ENCODE data around the gene SDK1.

SDK1 gene

DNA sequence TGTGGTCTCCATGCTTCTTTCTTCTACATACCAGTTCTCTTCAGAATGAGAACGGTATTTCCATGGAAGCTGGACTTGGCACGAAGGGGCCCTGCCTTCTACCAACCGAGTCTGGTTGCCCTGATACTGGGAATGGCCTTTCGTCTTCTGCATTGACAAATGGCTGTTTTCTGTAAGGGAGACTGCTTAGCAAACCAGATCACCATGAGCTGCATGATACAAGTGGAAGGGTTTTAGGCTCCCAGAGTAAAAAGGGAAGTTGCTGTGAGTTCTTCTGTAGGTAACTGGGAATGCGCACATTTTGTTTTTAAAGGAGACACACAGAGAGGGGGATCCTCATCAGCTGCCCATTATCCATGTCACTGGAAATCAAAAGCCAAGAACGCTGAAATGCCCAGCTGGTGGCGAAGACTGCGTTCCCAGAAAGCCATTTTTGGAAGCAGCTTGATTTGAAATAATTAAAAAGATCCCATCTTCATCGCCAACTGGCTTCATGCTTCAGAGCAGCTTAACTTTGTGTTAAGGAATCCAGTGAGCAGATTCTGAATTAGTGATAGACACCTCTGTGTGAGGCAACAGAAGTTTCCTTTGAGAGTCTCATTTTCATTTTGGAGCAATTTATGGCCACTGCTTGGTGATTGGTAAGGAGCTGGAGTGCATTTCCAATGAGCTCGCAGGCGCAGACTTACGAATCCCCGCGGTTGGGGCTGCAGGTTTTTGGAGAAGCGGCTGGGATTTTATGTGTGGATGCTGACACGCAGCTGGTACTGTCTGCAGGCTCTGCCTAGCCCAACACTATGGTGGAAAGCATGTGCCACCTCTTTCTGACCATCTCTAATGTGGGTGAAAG is 708.4 kb downstream of the SDK1 start:
- peaks cover 1% of the 10 kb centered on the region for H3K27me3 Mint-ChIP-seq
- intact Hi-C loops (cut with micrococcal nuclease), result no loop called here

DNA sequence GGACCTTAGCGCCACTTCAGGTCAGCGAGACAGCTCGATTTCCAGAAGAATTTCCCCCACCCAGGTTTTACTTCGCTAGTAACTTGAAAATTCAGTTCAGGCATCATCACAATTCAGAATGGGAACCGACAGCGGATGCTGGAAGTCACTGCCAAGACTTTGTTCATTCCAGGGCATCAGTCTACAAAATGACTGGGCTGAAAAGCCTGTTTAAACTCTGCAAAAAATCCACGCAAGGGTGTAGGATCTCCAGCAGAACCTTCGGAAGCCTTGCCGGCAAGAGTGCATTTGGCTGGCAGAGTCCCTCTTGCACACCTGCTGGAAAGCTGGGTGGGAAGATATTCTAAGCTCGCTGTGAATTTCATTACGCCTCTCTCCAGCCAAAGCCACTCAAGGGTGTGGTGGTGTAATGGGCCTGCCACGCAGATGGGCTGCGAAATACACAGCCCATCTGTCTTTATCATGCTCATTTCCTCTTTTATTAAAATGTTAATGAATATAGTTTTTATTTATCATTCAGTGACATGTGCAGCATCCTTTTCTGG is 709.1 kb downstream of the SDK1 start:
- no peaks in the 10 kb centered on the region for H3K9me3 Mint-ChIP-seq
- peaks cover 1% of the 10 kb centered on the region for H3K27me3 Mint-ChIP-seq
- intact Hi-C loops (cut with micrococcal nuclease), result no loop called here
- H3K4me3 Mint-ChIP-seq, result no peak overlapping the region
- no peak overlapping the region for H3K27ac Mint-ChIP-seq
- H3K4me1 Mint-ChIP-seq (ENCODE audit: low read depth), result no peaks in the 10 kb centered on the region
- no peaks in the 10 kb centered on the region for H3K36me3 Mint-ChIP-seq (ENCODE audit: low read depth)

More for the DNA sequence above, 708.4 kb downstream of the SDK1 start:
- Mint-ChIP-seq H3K4me1 (ENCODE audit: low read depth) (no peaks in the 10 kb centered on the region), H3K36me3 (ENCODE audit: low read depth) (no peaks in the 10 kb centered on the region), H3K27ac (no peak overlapping the region), H3K9me3 (no peaks in the 10 kb centered on the region), H3K4me3 (no peak overlapping the region)

DNA sequence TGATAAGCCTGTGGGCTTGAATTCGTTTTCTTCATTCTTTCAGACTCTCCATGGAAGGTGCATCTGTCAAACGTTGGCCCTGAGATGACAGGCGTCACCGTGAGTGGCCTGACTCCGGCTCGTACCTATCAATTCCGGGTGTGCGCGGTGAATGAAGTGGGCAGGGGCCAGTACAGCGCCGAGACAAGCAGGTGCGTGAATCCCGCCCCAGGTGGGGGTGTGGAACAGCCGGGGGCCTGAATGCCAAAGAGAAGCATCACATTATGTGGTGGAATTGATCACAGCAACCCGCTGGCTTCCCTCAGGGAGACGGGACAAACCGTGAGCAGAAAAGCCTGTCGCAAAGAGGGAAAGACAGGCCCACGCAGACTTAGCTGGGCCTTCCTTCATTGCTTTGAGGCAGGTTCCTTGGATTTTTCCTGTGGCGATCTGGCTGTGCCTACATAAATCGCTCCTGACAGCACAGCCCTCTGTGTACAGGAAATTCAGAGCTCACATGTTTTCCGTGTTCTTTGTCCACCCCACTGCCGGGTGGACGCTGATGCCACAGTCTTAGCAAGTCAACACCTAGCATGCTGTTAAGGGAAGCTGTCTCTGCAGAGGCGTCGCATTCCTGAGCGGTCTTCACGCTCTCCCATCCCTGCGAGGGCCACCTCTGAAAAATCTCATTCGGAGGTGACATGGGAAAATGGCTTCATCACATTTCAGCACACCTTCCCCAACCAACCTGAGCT is 710.0 kb downstream of the SDK1 start:
- no peaks in the 10 kb centered on the region for H3K4me1 Mint-ChIP-seq (ENCODE audit: low read depth)
- no peak overlapping the region for H3K27ac Mint-ChIP-seq
- H3K36me3 Mint-ChIP-seq (ENCODE audit: low read depth), result no peaks in the 10 kb centered on the region
- no peak overlapping the region for H3K4me3 Mint-ChIP-seq
- no peaks in the 10 kb centered on the region for H3K9me3 Mint-ChIP-seq
- peaks cover 1% of the 10 kb centered on the region for H3K27me3 Mint-ChIP-seq
- intact Hi-C loops (cut with micrococcal nuclease), result no loop called here

DNA sequence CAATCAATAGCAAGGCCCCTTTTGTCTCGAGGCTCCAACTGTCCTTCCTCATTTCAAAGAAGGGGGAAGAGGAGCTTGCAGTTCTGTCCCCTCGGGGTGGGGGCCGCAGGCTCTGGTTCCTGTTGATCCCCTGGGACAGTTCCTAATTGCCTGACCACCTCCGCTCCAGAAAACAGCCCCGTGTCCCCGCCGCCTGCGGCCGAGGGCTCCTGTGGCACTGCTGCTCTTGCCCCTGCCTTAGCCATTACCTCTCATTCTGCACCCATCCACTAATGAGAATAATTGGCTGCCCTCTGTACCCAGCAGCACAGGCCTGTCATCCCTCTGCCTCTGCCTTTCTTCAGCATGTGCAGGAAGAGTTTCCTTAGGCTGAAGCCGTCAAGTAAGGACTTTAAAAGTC is 712.7 kb downstream of the SDK1 start:
- intact Hi-C loops (cut with micrococcal nuclease), result no loop called here
- Mint-ChIP-seq H3K9me3 (peaks cover 19% of the 10 kb centered on the region), H3K4me1 (ENCODE audit: low read depth) (no peaks in the 10 kb centered on the region), H3K27me3 (peaks cover 1% of the 10 kb centered on the region), H3K36me3 (ENCODE audit: low read depth) (no peaks in the 10 kb centered on the region), H3K27ac (no peak overlapping the region), H3K4me3 (no peak overlapping the region)

DNA sequence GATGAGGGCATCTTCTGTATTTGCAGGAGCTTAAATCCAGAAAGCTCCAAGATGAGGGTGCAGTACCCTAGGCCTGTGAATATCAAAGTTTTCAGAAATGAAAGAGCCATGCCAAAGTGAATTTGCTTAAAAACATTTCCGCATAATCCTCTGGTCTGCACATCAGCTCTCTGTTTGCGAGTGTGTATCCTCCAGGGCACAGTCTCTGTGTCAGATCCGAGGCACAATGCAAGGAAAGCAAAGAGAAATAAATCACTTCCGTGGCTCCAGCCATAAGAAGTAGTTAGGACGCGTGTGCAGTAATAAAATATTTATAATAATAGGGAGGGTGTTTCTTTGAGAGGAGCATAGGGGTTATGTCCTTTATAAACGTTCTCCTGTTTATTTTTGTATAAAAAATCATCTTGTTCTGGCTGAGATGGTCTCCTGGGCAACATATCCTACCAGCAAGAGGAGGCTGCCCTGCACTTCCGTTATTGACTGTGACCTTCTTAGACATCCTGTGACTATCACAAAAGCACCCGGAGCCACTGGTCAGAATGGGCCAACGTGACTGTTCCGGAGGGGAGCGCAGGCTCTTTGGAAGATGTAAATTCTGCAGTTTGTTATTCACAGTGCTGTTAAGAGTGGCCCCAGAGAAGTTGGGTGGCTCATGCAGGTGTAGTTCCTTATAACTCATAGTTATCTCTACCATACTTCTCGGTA is 713.4 kb downstream of the SDK1 start:
- no peaks in the 10 kb centered on the region for H3K4me1 Mint-ChIP-seq (ENCODE audit: low read depth)
- H3K36me3 Mint-ChIP-seq (ENCODE audit: low read depth), result no peaks in the 10 kb centered on the region
- H3K27me3 Mint-ChIP-seq, result peaks cover 1% of the 10 kb centered on the region
- intact Hi-C loops (cut with micrococcal nuclease), result no loop called here
- peaks cover 26% of the 10 kb centered on the region for H3K9me3 Mint-ChIP-seq
- H3K4me3 Mint-ChIP-seq, result no peak overlapping the region
- no peak overlapping the region for H3K27ac Mint-ChIP-seq

DNA sequence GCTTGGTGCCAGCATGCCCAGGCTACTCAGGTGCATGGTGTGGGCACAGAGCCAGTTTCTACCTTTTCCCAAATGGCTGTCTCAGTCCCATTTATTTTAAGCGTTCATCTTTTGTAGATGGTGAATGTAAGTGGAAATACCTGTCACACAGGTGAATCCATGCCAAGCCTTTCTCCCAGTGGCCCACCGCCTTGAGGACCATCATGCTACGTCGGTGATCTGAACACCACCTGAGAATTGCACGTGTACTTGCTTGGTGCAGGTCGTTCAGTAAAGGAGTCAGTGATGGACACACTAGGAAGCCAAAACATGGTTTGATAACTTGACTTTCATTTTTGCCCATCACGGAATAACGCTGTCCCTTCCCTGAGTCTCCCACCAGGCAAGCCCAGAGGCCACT is 714.3 kb downstream of the SDK1 start:
- peaks cover 35% of the 10 kb centered on the region for H3K9me3 Mint-ChIP-seq
- H3K4me1 Mint-ChIP-seq (ENCODE audit: low read depth), result no peaks in the 10 kb centered on the region
- H3K4me3 Mint-ChIP-seq, result no peak overlapping the region
- peaks cover 1% of the 10 kb centered on the region for H3K27me3 Mint-ChIP-seq
- intact Hi-C loops (cut with micrococcal nuclease), result no loop called here
- H3K27ac Mint-ChIP-seq, result no peak overlapping the region
- H3K36me3 Mint-ChIP-seq (ENCODE audit: low read depth), result no peaks in the 10 kb centered on the region

DNA sequence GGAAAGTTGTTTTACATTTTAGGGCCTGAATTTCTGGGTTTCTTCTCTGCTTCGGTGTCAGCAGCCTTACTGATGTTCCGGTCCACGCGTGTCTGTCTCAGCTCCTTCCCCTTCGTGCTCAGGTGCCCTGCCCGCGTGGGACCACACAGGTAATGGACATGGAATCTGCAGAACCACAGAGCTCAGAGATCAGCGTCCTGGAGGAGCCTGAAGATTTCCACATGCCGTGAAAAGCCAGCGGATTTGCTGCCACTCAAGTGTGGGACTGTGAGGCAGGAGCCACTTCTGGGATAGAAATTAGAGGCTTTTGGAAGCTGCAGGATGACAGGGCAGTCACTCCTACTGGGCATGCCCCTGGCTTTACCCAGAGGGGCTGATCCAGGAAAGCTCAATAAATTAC is 714.9 kb downstream of the SDK1 start:
- H3K36me3 Mint-ChIP-seq (ENCODE audit: low read depth), result no peaks in the 10 kb centered on the region
- H3K4me3 Mint-ChIP-seq, result no peak overlapping the region
- no peak overlapping the region for H3K27ac Mint-ChIP-seq
- intact Hi-C loops (cut with micrococcal nuclease), result no loop called here
- peaks cover 41% of the 10 kb centered on the region for H3K9me3 Mint-ChIP-seq
- no peaks in the 10 kb centered on the region for H3K4me1 Mint-ChIP-seq (ENCODE audit: low read depth)
- H3K27me3 Mint-ChIP-seq, result peaks cover 1% of the 10 kb centered on the region

DNA sequence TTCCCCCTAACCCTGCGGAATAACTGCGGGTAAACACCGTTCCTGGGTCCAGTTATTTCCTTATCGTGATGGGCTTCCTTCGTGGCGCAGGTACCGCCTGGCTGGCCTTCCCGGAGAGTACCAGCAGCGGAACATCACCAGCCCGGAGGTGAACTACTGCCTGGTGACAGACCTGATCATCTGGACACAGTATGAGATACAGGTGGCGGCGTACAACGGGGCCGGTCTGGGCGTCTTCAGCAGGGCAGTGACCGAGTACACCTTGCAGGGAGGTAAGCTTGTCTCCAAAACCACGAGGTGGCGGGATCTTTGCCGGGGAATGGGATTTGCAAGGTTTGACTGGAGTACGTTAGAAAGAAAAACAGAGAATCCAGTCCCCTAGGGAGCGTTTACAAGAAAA is 716.0 kb downstream of the SDK1 start:
- Mint-ChIP-seq H3K27ac (no peak overlapping the region), H3K36me3 (ENCODE audit: low read depth) (no peaks in the 10 kb centered on the region), H3K4me1 (ENCODE audit: low read depth) (no peaks in the 10 kb centered on the region), H3K27me3 (peaks cover 1% of the 10 kb centered on the region), H3K4me3 (no peak overlapping the region), H3K9me3 (peaks cover 45% of the 10 kb centered on the region)
- intact Hi-C loops (cut with micrococcal nuclease), result no loop called here

DNA sequence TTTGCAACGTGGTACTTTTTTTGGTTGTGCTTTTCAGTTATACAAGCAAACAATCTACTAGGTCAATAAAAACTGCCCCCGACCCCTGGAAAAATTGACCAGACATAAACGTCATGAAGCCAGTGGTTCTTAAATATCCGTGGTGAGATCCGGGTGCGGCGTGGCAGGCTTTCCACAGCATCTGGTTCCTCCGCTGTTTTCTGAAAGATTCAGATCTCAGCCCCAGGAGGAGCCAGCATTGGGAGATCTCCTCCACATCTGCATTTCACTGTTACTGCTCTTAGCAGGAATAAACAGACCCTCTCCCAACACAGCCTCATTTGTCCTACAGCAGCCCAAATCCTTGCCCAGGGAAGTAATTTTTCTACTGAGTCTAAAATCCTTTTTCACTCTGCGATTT is 716.7 kb downstream of the SDK1 start:
- Mint-ChIP-seq H3K9me3 (peaks cover 45% of the 10 kb centered on the region), H3K4me1 (ENCODE audit: low read depth) (no peaks in the 10 kb centered on the region), H3K4me3 (no peak overlapping the region), H3K27ac (no peak overlapping the region), H3K27me3 (no peaks in the 10 kb centered on the region), H3K36me3 (ENCODE audit: low read depth) (no peaks in the 10 kb centered on the region)
- intact Hi-C loops (cut with micrococcal nuclease), result no loop called here

DNA sequence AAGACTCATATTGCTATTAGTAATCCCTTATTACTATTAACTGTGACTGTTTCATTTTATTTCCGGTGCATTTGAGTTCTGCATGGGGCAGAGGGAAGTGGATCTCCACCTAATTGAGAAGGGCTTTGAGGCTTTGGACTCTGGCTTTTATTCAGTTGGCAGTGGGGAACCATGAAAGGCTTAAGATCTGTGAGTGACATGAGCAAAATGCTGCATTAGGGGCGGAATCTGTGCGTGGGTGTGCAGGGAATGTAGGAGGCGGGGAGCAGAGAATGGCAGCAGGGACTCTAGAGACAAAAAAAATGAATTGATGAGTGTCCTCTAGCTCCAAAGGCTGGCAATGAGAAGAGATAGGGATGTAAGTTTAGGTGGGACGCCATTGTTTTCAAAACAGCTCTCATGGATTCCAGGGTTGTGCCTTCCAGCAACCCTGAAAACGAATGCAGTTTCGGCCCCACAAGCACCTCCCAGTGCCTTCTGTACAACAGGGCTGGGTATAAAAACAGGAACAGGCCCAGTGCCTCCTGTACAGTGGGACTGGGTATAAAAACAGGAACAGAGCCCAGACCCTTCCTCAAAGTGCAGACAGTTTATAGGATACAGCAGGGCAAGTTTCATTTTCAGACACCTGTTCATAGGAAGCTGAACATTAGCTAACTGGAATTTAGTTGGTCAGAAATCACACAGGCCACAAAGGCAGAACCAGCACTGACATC is 717.7 kb downstream of the SDK1 start:
- peaks cover 45% of the 10 kb centered on the region for H3K9me3 Mint-ChIP-seq
- H3K4me1 Mint-ChIP-seq (ENCODE audit: low read depth), result no peaks in the 10 kb centered on the region
- no peaks in the 10 kb centered on the region for H3K27me3 Mint-ChIP-seq
- no peaks in the 10 kb centered on the region for H3K36me3 Mint-ChIP-seq (ENCODE audit: low read depth)
- no peak overlapping the region for H3K27ac Mint-ChIP-seq
- H3K4me3 Mint-ChIP-seq, result no peak overlapping the region
- intact Hi-C loops (cut with micrococcal nuclease), result no loop called here

DNA sequence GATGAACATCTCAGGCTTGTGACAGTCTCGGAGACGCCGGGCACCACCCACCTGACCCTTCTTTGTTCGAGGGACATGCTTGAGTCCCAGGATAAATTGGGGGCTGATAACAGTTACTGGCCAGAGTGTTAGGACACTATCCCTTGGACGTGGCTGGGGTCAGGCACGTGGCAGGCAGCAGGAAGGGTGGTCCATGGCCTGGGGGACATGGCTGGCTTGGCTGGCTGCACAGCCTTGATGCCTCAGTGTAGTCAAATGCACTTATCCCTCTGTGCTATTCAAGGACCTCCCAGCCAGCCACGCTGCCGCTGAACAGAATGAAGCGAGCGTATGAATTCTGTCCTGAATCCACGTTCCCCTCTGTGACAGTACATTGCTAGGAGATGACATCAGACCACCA is 719.0 kb downstream of the SDK1 start:
- intact Hi-C loops (cut with micrococcal nuclease), result no loop called here
- H3K4me3 Mint-ChIP-seq, result no peak overlapping the region
- no peaks in the 10 kb centered on the region for H3K27me3 Mint-ChIP-seq
- no peaks in the 10 kb centered on the region for H3K4me1 Mint-ChIP-seq (ENCODE audit: low read depth)
- H3K9me3 Mint-ChIP-seq, result peaks cover 45% of the 10 kb centered on the region
- H3K36me3 Mint-ChIP-seq (ENCODE audit: low read depth), result no peaks in the 10 kb centered on the region
- no peak overlapping the region for H3K27ac Mint-ChIP-seq

DNA sequence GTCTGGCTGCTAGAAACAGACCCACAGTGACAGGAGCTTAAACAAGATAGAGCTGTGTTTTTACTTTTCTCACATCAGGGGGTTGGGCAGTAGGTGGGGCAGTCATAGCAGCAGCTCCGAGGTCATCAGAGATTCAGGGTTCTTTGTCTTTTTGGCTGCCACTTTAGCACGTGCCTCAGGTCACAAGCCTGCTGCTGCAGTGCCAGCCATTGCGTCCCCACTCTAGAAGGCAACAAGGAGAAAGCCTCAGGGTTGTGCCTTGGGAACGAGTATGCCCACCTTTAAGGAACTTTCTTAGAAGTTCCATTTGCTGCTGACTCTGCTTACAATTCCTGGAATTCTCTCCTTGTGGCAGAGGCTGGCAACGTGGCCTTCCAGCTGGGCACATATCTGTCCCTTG is 720.4 kb downstream of the SDK1 start:
- Mint-ChIP-seq H3K27me3 (no peaks in the 10 kb centered on the region), H3K36me3 (ENCODE audit: low read depth) (no peaks in the 10 kb centered on the region), H3K4me1 (ENCODE audit: low read depth) (no peaks in the 10 kb centered on the region), H3K4me3 (no peak overlapping the region), H3K27ac (no peak overlapping the region), H3K9me3 (peaks cover 45% of the 10 kb centered on the region)
- intact Hi-C loops (cut with micrococcal nuclease), result no loop called here

DNA sequence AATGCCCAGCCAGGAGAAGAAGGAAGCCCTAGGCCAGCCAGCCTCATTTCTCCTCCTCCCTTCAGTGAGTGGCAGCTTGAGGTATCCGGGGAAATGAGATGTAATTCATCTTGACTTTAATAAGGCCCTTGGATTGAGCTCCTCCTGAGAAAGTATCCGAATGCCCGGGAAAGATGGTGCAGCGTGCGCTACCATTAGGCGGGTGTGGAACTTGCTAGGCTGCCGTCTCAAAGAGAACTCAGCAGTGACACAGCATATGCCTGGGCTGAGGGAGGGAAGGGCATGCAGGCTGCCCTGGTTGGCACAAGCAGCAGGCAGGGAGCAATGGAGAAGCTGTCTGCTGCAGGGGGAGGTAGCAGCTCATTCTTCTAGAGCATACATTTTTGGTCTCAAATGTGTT is 721.2 kb downstream of the SDK1 start:
- no peaks in the 10 kb centered on the region for H3K36me3 Mint-ChIP-seq (ENCODE audit: low read depth)
- no peak overlapping the region for H3K4me3 Mint-ChIP-seq
- H3K27ac Mint-ChIP-seq, result no peak overlapping the region
- peaks cover 42% of the 10 kb centered on the region for H3K9me3 Mint-ChIP-seq
- H3K4me1 Mint-ChIP-seq (ENCODE audit: low read depth), result no peaks in the 10 kb centered on the region
- intact Hi-C loops (cut with micrococcal nuclease), result no loop called here
- no peaks in the 10 kb centered on the region for H3K27me3 Mint-ChIP-seq
